Measurements from ENCODE around the gene CGREF1. TPM values are rescaled to one million over a fixed set of nuclear protein-coding genes. Genes with fewer than 3 reads are reported as not detected.

The CGREF1 gene
- total RNA-seq, 2 experiments from 2014 or later: 0.75 to 1.2 TPM

- POLR2A ChIA-PET: interaction anchor here (0.7 to 10.7 kb wide), 7 partner anchors 9 to 356 kb away, joined by 3 to 196 read pairs (median 10); partner anchors contain the start of genes AGBL5, KHK, NRBP1 and PREB
- H3K36me3 Mint-ChIP-seq (ENCODE audit: low read depth): peaks cover 28% of the 10 kb centered on the region
Observed at GRCh38 chr2:27072920-27073319, 46.0 kb downstream of the CGREF1 start.

DNA sequence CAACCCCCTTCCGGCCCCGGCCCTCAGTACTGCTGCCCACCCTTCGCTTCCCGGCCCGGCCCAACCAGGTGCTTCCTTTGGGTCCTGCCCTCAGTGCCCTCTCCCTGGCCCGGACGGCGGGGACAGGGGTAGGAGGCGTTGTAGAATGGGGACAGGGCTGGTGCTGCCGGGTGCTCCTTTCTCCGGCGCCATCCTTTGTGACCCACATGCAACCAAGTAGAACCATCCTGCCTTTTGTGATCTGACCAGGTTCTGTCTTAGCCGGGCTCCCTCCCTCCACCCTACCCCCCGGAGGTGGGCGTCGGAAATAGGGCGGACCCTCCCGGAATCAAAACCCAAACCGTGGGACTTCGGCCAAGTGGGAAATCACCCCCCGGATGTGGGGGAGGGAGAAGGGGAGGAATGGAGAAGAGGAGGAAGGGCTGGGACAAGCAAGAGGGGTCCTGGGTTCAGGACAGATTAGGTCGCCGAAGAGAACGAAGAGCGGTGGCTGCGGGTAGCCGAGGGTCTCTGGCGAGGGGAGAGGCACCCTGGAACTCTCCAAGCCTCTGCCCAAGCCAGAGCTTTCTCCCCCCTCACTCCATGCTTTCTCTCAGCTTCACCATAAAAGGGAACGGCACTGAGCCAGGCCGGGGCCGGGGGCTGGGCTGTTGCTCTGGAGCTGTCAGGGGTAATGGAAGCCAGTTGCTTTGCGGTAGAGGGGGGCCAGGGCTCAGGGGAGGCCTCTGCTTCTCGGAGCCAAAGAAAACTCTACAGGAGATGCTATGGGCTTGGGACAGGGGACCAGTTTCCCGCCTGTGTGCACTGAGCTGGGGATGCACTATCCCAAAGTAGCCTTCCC lies 46.7 kb downstream of the CGREF1 start:
- no peaks in the 10 kb centered on the region for H3K9me3 Mint-ChIP-seq
- peaks cover 31% of the 10 kb centered on the region for H3K36me3 Mint-ChIP-seq (ENCODE audit: low read depth)
- no peaks in the 10 kb centered on the region for H3K27me3 Mint-ChIP-seq
- H3K4me1 Mint-ChIP-seq: peaks cover 78% of the 10 kb centered on the region
- no peak for DNase-seq
- peak overlapping the region; percentile 78 for H3K4me3 Mint-ChIP-seq
- H3K27ac Mint-ChIP-seq: peak overlapping the region; percentile 79
- ChIA-PET POLR2A (interaction anchor here (0.8 to 10.7 kb wide), 15 partner anchors 8 to 356 kb away, joined by 3 to 196 read pairs (median 5); partner anchors contain the start of genes AGBL5, KHK, NRBP1 and PREB), CTCF (interaction anchor here (0.9 to 3.4 kb wide), 10 partner anchors 9 to 110 kb away, joined by 3 to 11 read pairs (median 5); partner anchors contain the start of genes AGBL5 and KHK)

More at GRCh38 chr2:27072920-27073319, 46.0 kb downstream of the CGREF1 start:
- CTCF ChIA-PET: interaction anchor here (0.9 to 3.4 kb wide), 3 partner anchors 8 to 111 kb away, joined by 3 to 11 read pairs (median 10); partner anchors contain the start of gene AGBL5
- no peaks in the 10 kb centered on the region for H3K9me3 Mint-ChIP-seq
- peak overlapping the region; percentile 45 for H3K27ac Mint-ChIP-seq
- DNase-seq: no peak
- H3K27me3 Mint-ChIP-seq: peaks cover under 1% of the 10 kb centered on the region
- peaks cover 78% of the 10 kb centered on the region for H3K4me1 Mint-ChIP-seq
- H3K4me3 Mint-ChIP-seq: peak overlapping the region; percentile 61

DNA sequence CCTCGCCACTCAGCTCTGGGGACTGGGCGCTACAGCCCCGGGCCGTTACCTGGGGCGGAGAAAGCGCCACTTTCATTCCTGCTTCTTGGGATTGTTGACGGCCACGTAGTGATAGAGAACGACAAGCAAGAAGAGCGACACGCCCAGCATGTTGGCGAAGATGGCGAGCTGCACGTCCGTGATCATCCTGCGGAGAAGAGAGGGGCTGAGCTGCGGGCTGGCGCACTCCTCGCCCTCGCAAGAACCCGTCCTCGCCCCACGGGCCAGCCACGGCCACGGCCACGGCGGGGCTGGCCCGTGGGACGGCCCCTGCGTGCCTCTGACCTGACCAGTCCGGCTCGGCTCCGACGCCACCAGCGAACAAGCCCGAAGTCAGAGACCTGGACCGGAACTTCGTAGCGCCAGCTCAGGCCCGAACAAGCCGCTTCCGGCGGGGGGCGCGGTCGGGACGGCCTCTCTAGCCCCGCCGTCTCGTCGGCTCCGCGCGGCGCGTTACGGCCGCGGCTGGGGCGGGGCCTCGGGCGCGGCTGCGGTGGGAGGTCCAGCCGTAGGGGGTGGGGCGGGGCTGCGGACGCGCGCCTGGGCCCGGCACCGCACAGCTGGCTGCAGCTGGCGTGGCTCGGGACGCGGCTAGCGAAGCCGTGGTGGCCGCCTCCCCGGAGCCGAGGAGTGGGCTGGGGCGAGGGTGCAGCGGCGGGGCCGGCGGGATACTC lies 47.5 kb downstream of the CGREF1 start, which contains the start of gene OST4:
Gene OST4 (minus strand): TSS at position 378 of the 713 bp plus-strand sequence.
- H3K9me3 Mint-ChIP-seq: no peaks in the 10 kb centered on the region
- no peaks in the 10 kb centered on the region for H3K27me3 Mint-ChIP-seq
- POLR2A ChIA-PET: interaction anchor here (0.8 to 10.7 kb wide), 17 partner anchors 9 to 357 kb away, joined by 3 to 196 read pairs (median 4); partner anchors contain the start of genes AGBL5, ATRAID, KHK and NRBP1
- peak within 1 kb of the TSS; percentile 99 for H3K4me3 Mint-ChIP-seq
- DNase-seq: peak; percentile 93
- H3K36me3 Mint-ChIP-seq (ENCODE audit: low read depth): peaks cover 31% of the 10 kb centered on the region
- peaks cover 73% of the 10 kb centered on the region for H3K4me1 Mint-ChIP-seq
- CTCF ChIA-PET: interaction anchor here (0.7 to 3.4 kb wide), 10 partner anchors 10 to 62 kb away, joined by 3 to 11 read pairs (median 4); partner anchors contain the start of genes AGBL5 and KHK
- H3K27ac Mint-ChIP-seq: peak within 1 kb of the TSS; percentile 95

DNA sequence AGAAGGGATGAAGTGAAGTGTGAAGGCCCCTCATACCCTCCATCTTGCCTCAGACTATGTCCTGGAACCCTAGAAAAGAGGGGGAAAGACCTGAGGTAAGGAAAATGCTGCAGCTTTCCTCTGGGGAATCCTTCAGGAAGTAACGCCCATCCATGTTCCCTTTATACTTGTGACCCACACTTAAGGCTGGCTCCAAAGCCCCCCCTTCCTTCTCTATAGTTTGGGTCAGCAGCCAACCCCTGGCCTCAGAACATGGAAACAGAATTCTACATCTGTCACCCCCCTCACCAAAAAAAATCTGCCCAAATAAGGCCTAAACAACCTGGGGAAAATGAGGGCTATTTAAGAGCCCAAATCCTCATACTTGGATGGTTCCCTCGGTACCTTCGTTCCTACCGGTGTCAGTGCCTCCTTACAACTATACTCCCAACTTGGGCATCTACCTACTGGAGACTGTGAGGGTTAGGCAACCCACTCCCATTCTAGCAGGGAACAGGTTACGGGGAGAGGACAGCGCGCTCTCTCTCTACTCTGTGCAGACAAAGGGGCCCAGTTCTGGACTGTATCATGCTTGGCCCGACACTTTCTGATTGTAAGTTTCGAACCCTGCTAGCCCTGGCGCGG lies 48.2 kb downstream of the CGREF1 start:
- H3K4me1 Mint-ChIP-seq: peaks cover 70% of the 10 kb centered on the region
- H3K9me3 Mint-ChIP-seq: no peaks in the 10 kb centered on the region
- ChIA-PET CTCF (interaction anchor here (0.7 to 3.4 kb wide), 10 partner anchors 10 to 63 kb away, joined by 3 to 11 read pairs (median 4); partner anchors contain the start of genes AGBL5 and KHK), POLR2A (interaction anchor here (0.8 to 10.7 kb wide), 15 partner anchors 9 to 299 kb away, joined by 3 to 196 read pairs (median 4); partner anchors contain the start of genes AGBL5, ATRAID, KHK and PREB)
- H3K36me3 Mint-ChIP-seq (ENCODE audit: low read depth): peaks cover 36% of the 10 kb centered on the region
- peak overlapping the region; percentile 99 for H3K4me3 Mint-ChIP-seq
- peak overlapping the region; percentile 95 for H3K27ac Mint-ChIP-seq
- no peak for DNase-seq
- H3K27me3 Mint-ChIP-seq: no peaks in the 10 kb centered on the region

- Mint-ChIP-seq H3K4me3 (peak overlapping the region; percentile 99), H3K27ac (peak overlapping the region; percentile 95), H3K36me3 (ENCODE audit: low read depth) (peaks cover 41% of the 10 kb centered on the region), H3K4me1 (peaks cover 65% of the 10 kb centered on the region), H3K27me3 (no peaks in the 10 kb centered on the region), H3K9me3 (no peaks in the 10 kb centered on the region)
- DNase-seq: no peak
- CTCF ChIA-PET: interaction anchor here (3.4 kb wide), 1 partner anchor 11 kb away, joined by 11 read pairs; no protein-coding TSS in a partner anchor
- POLR2A ChIA-PET: interaction anchor here (3.2 to 10.7 kb wide), 3 partner anchors 12 to 16 kb away, joined by 15 to 196 read pairs (median 125); partner anchors contain the start of genes AGBL5 and KHK
Observed at GRCh38 chr2:27069961-27070618, 48.8 kb downstream of the CGREF1 start.

DNA sequence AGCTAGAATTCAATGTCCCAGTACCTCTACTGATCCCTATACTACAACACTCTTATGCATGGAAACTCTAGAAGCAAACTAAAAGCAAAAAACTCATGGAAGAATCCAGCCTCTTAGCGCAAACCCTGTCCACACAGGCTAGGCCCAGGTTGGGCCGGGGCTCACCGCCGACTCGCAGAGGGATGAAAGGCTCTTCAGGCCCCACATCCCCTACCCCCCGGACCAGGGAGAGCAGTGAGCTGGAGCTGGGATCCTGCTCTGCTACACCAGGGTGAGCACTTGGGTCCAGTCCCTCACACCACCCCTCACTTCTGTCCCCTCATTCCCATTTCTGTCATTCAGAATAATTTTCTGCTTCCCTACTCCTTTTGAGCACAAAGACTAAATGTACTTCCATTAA lies 49.5 kb downstream of the CGREF1 start:
- Mint-ChIP-seq H3K36me3 (ENCODE audit: low read depth) (peaks cover 46% of the 10 kb centered on the region), H3K4me1 (peaks cover 59% of the 10 kb centered on the region), H3K4me3 (peak overlapping the region; percentile 99), H3K9me3 (no peaks in the 10 kb centered on the region), H3K27me3 (no peaks in the 10 kb centered on the region), H3K27ac (peak overlapping the region; percentile 58)
- ChIA-PET POLR2A (interaction anchor here (3.2 to 10.7 kb wide), 2 partner anchors 13 to 15 kb away, joined by 15 to 196 read pairs; partner anchors contain the start of gene AGBL5), CTCF (no interaction called here)
- no peak for DNase-seq

DNA sequence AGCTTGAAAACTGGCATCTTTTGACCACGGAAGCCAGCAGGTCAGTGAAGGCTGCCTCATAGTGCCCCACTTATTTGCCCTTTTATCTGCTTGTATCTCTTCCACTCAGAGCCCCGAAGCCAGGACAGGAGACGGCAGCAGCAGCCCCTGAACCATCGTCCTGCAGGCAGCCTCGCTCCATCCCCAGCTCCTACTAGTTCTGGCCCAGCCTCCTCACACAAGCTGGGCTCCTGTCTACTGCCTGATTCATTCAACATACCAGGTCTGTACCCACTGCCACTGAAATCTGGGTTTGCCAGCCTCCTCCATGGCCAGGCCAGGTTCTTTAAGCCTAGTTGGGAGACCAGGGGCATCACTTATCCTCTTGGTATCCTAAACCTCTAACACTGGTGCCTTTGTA lies 51.5 kb downstream of the CGREF1 start:
- no peak for DNase-seq
- peaks cover 60% of the 10 kb centered on the region for H3K36me3 Mint-ChIP-seq (ENCODE audit: low read depth)
- no peaks in the 10 kb centered on the region for H3K27me3 Mint-ChIP-seq
- ChIA-PET CTCF (no interaction called here), POLR2A (interaction anchor here (3.2 to 10.7 kb wide), 2 partner anchors 13 to 15 kb away, joined by 15 to 196 read pairs; partner anchors contain the start of gene AGBL5)
- no peak overlapping the region for H3K4me3 Mint-ChIP-seq
- H3K4me1 Mint-ChIP-seq: peaks cover 46% of the 10 kb centered on the region
- no peak overlapping the region for H3K27ac Mint-ChIP-seq
- no peaks in the 10 kb centered on the region for H3K9me3 Mint-ChIP-seq

- Mint-ChIP-seq H3K36me3 (ENCODE audit: low read depth) (peaks cover 60% of the 10 kb centered on the region), H3K27me3 (no peaks in the 10 kb centered on the region), H3K27ac (no peak overlapping the region), H3K4me1 (peaks cover 31% of the 10 kb centered on the region), H3K4me3 (no peak overlapping the region), H3K9me3 (no peaks in the 10 kb centered on the region)
- POLR2A ChIA-PET: interaction anchor here (1.1 to 10.7 kb wide), 2 partner anchors 11 to 103 kb away, joined by 3 to 196 read pairs; partner anchors contain the start of gene AGBL5
- DNase-seq: no peak
- CTCF ChIA-PET: interaction anchor here (0.6 kb wide), 1 partner anchor 319 kb away, joined by 3 read pairs; no protein-coding TSS in a partner anchor
Observed at GRCh38 chr2:27065128-27065527, 53.8 kb downstream of the CGREF1 start.

DNA sequence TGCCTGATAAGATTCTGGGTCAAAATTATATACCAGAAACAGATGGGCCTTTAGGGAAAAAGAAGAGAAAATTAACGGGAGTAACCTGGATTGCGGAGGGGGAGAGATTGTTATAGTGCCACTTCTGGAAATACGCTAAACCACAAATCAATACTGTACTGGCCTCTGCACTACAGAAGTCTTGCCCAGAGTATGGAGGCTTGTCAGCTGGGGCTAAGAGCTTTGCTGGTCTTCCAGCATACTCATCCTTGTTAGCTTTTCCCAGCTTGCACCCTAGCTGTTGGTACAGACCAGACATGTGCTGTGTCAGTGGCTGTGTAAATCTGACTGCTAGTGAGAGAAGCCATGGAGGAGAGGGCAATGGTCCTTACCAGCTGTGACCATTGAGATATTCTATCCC lies 58.6 kb downstream of the CGREF1 start:
- Mint-ChIP-seq H3K27me3 (no peaks in the 10 kb centered on the region), H3K9me3 (no peaks in the 10 kb centered on the region), H3K27ac (no peak overlapping the region), H3K4me1 (peaks cover 3% of the 10 kb centered on the region), H3K36me3 (ENCODE audit: low read depth) (peaks cover 57% of the 10 kb centered on the region), H3K4me3 (no peak overlapping the region)
- ChIA-PET POLR2A (interaction anchor here (6.2 to 12.8 kb wide), 2 partner anchors 10 kb away, joined by 35 to 196 read pairs; partner anchors contain the start of genes AGBL5 and OST4), CTCF (interaction anchor here (0.7 to 1.7 kb wide), 4 partner anchors 11 to 243 kb away, joined by 3 to 6 read pairs (median 4); partner anchors contain the start of gene OST4)
- DNase-seq: no peak

DNA sequence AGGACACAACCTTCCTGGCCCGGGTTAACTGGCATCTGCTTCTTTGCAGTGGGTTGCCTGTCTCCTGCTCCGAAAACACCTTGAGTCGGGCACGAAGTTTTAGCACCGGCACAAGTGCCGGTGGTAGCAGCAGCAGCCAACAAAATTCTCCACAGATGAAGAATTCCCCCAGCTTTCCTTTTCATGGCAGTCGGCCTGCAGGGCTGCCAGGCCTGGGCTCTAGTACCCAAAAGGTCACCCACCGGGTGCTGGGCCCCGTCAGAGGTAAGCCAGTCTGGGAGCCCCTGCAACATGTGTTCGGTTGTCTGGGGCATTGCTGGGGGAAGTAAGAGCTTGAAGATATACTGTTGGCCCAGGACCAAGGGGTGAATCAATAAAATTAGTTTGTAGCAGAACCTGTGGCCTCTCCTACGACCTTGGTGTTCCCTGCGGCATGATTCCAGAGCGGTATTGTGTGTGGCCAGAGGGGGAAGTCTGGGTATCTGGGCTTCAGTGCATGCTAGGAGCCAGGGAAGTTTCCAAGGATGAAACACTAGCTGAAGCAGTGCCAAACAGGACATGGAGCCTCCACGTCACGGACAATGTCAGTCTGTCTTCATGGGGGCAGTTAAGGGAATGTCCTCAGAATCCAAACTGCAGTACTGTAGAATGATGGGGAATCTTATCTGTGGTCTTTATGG lies 59.6 kb downstream of the CGREF1 start:
- CTCF ChIA-PET: interaction anchor here (1.0 to 1.7 kb wide), 3 partner anchors 12 to 244 kb away, joined by 3 to 6 read pairs (median 4); partner anchors contain the start of gene OST4
- POLR2A ChIA-PET: interaction anchor here (0.9 to 12.8 kb wide), 4 partner anchors 9 to 24 kb away, joined by 3 to 196 read pairs (median 19); partner anchors contain the start of genes AGBL5 and OST4
- H3K9me3 Mint-ChIP-seq: no peaks in the 10 kb centered on the region
- peaks cover 3% of the 10 kb centered on the region for H3K4me1 Mint-ChIP-seq
- H3K27me3 Mint-ChIP-seq: no peaks in the 10 kb centered on the region
- H3K4me3 Mint-ChIP-seq: no peak overlapping the region
- no peak for DNase-seq
- peaks cover 58% of the 10 kb centered on the region for H3K36me3 Mint-ChIP-seq (ENCODE audit: low read depth)
- H3K27ac Mint-ChIP-seq: no peak overlapping the region

DNA sequence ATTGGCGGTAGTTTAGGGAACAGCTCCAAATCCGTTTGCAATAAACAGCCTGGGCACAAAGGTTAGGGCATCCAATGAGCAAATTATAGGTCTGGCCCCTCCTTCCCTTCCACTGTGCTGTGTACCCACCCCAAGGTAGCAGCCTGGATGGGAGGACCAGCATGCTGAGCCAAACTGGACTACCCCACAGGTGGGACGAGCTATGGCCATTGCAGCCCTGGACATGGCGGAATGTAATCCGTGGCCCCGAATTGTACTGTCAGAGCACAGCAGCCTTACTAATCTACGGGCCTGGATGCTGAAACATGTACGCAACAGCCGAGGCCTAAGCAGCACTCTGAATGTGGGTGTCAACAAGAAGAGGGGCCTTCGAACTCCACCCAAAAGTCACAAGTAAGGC lies 60.7 kb downstream of the CGREF1 start:
- DNase-seq: no peak
- POLR2A ChIA-PET: interaction anchor here (12.8 kb wide), 1 partner anchor 12 kb away, joined by 196 read pairs; the partner anchor contains the start of gene OST4

More for the DNA sequence above, 60.7 kb downstream of the CGREF1 start:
- CTCF ChIA-PET: interaction anchor here (1.6 kb wide), 1 partner anchor 13 kb away, joined by 4 read pairs; the partner anchor contains the start of gene OST4
- peaks cover 56% of the 10 kb centered on the region for H3K36me3 Mint-ChIP-seq (ENCODE audit: low read depth)
- no peaks in the 10 kb centered on the region for H3K9me3 Mint-ChIP-seq
- H3K27ac Mint-ChIP-seq: no peak overlapping the region
- no peak overlapping the region for H3K4me3 Mint-ChIP-seq
- H3K4me1 Mint-ChIP-seq: peaks cover 4% of the 10 kb centered on the region
- H3K27me3 Mint-ChIP-seq: no peaks in the 10 kb centered on the region

All from activated CD4-positive, alpha-beta memory T cell treated with anti-CD3 and anti-CD28 coated beads, Interleukin-2, amount 10 ng/mL, durations not matched to agents 7 days and 5 days (primary cell).